IPS DF 19.7 (cell line): ENCODE measurements around the gene TMEM117.
"Not testable (repeated sequence)": the region's sequence is repeated elsewhere in the genome, so short reads cannot be mapped to it uniquely, and the experiment has no call there.

ENCODE experiments used
- DNase-seq: peaks from one replicate; pipeline ENCODE4 v3.0.0-alpha.2; 2013; ENCODE audit warnings: low read depth, low spot score

Gene TMEM117

DNA sequence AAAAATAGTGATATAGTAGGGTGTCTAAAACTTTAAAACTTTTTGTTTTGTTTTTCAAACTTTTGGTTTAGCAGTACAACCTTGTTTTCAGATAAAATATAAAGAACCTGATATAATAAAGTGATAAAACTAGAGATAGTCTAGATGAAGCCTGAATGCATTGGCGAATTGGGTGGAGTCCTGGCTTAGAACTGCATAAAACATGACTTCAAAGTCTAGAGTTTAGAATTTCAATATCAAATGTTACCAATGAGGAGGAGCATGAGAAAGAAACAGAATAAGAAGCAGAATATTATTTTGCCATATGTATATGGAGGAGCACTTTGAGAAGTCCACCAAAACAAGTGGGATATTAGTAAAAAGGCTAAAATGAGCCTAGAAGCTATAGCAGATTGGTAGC lies 263.6 kb downstream of the TMEM117 start:
- DNase-seq = no peak

DNA sequence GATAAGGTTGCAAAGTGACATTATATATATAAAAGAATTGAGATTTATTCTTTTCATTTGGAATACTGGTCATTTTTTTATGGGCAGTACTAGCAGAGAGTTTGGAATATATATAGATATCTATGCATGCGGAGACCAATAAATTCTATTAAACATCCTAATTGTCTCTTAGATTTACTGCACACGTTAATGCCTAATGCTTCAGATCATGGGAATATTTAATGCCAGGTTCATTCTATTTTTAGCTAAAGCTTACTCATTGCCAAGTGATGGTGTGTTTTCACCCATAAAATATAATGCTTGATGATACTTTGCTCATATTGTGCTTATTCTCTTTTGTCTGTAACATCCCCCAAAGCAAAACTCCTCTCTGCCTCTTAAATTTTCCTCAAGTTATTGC lies 264.4 kb downstream of the TMEM117 start:
- no peak for DNase-seq

DNA sequence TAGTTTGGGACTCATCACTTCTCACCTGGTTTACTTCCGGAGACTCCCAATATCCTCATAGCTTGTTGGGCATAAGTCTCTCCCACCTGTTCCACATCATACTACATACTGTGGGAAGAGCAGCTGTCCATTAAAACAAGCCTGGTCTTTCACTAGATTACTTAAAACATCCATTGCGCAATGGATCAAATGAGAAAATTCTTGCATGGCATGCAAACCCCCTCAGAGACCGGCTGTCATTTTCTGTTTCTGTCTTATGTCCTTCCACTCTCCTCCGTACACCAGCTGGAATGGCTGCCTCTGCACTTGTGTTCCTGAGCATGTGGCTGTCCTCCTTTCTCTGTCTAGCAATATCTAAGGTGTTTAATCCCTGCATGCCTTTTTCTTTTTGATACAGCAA lies 265.6 kb downstream of the TMEM117 start:
- DNase-seq = no peak

DNA sequence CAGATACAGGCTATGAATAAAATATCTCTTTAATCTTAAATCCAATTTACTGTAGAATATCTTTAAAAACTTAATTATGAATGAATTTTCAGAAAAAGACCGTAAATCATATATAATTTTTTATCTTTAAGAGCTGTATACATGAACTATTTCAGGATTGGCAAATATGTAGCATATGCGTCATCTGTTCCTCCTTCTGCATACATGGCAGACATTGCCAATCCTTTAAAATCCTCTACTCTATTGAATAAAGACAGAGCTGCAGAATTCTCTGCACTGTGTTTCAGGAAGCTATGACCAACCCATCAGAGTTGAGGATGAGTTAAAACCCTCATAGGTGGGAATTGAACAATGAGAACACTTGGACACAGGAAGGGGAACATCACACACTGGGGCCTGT lies 279.0 kb downstream of the TMEM117 start:
- no peak for DNase-seq

DNA sequence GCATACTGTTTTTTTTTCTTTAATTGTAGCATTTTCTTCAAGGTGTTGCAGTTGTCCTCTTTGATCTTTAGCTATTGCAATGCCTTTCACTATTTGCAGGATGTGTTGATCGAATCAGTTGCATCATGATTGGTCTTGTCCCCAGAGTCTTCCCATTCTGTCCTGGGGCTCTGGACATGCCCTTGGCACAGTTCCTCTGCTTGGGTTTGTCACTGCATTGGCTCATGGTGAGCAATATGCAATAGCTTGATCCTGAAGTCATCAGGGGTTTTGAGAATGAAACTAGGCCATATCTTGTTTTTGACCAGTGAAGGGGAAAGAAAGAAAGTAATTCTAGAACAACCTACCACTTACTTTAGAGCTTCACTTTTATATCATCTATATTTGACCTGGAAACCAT lies 281.5 kb downstream of the TMEM117 start:
- DNase-seq = no peak

DNA sequence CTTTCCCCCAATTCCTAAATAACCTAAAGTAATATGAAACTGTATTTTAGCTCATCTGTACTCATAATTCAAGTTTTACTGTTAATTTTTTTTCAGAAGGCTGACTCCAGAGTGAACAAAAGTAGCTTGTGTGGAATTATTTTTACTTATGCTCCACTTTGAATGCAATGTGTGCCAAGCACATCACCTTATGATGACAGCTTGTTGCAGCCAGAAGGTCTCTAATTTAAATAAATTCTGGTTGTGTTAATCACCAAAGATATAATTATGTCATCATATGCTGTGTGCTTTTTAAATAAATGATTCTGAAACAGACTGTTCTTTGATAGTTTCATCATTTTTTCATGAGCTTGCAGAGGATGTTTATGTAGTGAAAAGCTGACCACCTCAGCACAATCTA lies 283.1 kb downstream of the TMEM117 start:
- no peak for DNase-seq

DNA sequence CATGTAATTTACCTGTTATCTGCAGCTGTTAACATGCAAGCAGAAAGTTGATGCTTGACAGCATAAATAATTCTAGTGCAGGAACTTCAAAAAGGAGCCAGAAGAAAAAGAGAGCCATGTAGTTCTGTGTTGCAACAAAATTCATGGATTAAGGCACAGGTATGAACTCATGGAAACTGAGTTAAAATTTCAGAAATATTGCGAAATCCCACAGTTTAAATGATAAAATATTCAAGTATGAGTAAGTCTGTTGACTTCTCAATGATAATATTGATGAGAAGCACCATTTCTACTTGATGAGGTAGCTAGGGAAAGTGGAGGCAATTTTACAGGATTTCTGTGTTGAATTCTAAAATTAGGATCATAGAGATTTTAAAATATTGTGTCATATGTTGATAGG lies 290.9 kb downstream of the TMEM117 start:
- no peak for DNase-seq

DNA sequence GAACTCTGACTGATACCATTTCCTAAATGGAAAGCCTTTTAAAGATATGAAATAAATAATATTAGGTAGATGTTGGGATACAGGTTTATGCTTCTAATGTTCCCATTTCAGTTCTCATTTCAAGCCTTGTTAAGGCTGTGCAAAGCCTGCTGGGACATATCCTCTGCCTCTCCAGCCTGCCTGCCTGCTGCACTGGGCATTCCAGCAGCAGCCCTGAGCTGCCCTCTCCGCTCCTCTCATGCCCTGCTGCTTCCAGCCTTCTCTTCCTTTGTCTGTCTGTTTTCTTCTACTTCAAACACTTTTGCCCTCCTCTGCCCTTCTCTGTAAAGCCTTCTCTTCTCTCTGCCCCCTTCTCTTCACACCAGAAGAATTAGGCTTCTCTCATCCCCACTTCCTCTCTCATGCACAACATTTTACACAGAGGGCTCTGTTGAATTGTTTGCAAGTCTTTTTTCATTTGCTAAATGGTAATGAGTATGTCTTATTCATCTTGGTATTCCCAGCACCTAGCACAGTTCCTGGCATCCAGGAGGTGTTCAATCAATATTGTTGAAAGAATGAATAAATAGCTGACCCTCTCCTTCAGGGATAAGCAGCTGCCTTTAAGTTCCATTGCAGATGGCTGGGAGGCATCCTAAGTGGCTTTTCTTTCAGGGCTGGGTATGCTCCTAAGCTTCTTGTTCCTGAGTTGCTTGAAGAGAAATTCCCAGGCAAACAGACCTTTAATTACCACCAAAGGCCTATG lies 292.3 kb downstream of the TMEM117 start:
- DNase-seq = no peak

DNA sequence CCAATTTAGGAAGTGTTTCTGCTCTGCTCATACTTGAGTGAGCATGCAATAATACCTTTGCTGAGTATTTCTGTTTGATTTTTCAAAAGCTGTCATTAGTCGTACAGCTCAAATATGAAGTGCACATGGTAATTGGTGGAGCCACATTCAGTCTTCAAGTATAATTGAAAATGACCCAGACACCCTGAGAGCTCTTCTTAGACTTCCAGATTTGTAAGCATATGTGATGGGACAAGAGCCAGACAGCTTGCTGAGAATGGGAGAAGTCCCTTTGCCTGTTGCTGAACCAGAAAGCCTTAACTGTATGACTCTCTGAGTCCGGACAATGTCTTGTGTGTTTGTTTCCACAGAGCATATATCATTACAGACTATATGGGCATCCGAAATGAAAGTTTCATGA lies 307.3 kb downstream of the TMEM117 start:
- no peak for DNase-seq

DNA sequence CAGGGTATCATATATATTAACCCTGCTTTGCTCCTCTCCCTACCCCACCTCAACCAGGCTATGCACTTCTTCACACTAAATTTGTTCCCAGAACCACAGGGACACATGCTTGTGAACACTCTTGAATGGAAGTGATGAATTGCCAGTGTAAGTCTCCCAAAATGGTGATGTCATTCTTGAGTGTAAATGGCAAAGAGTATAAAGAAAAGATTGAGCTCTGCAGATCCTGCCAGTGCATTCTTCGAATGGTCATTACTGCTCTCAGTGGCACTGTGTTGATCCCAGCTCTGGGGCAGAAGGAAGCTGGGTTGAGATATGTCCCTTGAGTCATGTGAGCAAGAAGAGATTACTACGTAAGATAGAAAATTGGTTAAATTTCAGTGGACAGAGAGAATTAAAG lies 313.1 kb downstream of the TMEM117 start:
- no peak for DNase-seq

DNA sequence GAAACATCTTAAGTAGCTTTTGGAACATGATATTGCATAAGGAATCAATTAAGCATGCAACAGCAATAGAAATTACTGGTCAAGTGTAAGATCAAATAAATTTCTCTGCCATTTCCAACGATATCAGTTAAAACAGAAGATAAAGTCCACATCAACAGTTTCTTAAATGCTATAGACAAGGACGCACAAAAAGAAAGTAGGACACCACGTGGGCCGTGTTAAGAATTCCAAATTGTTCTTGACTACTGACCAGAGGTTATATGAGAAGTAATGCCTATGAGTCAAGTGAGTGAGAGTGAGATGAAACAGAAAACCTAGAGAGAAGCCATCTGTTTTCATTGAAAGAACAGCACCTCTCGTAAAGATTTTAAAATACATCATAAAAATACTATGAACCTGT lies 318.2 kb downstream of the TMEM117 start:
- DNase-seq = no peak

DNA sequence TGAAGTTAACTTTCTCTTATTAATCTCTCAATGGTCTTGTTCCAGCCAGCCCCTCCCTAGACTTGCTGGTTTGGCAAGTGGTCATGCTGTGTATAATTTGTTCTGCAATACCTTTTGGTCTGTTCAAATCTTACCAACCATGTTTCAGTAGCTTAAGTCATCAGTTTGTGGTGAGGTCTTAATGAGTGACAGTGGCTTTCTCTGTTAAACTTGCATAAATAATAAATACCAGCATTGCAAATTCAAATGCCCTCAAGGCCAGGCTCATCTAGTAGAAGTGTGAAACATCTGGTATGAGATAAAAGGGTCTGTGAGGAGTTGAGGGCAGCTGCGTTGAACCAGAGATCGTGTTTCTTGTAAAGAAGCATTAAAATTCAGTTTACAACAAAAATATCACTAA lies 319.5 kb downstream of the TMEM117 start:
- no peak for DNase-seq

DNA sequence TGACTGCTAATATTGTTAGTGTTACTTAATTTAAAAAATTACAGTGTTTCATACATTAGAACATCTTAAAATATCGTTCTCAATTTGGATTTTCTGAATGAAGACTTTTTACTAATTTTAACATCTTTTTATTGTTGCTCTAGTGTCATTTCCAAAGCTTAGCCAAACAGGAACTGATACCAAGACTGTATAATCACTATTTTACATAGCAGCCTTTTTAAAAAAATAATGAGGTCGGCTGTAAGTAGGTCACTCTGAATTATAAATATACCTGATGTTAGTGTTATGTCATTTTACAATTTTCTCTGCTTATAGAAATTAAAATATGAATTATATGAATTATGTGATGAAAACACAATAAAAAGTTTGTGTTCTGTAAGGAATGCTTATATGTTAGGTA lies 321.5 kb downstream of the TMEM117 start:
- DNase-seq = no peak

DNA sequence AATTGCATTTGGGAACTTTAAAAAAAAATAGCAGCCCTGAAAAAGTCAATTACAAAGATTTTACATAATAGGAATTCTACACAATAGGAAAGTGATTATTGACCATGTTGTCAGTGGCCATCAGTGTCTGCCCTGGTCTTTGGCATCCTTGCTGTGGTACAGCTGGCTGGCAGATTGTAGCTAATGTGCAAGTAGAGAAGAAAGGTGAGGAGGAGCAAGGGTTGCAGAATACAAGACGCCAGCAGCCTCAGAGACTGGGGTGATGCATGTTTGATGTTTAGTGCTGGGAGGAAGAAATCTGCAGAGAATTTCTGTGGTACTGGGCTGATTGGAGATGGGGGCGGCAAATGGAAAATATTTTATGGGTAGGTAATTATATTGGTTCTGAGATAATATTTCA lies 322.9 kb downstream of the TMEM117 start:
- no peak for DNase-seq

DNA sequence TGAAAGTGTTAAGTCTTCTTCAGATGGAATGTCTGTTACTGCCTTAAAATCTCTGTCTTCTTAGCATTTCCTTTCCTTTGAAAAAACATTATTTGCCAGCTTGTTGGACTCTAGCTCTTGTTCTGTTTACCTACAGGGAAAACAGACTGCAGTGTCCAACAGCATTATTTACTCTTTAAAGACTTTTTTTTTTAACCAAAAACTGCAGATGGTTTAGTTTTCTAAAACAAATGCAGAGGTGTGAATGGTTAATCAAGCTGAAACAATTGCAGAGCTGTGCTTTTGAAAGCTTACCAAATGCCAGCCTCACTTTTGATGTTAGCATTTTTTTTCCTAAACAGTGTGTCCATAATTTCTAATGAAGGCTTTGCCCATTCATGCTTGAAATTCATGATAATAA lies 323.3 kb downstream of the TMEM117 start:
- DNase-seq = no peak

DNA sequence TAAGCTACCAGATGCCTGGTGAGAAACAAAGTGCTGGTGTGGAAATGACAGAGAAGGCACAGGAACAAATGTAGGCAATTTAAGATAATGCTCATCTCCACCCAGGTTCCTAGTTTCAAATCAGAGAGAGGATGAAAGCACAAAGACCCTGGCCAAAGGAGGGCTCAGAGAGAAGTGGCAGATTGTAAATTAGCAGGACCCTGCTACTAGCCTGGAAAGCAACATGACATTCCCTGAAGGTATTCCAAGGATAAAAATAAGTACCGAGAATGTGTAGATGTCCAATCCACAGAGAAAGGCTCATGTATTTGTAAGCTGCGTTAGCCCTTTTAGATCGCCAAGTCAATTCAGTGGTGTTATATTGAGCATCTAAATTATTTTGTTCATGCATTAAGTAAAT lies 324.0 kb downstream of the TMEM117 start:
- DNase-seq = no peak

DNA sequence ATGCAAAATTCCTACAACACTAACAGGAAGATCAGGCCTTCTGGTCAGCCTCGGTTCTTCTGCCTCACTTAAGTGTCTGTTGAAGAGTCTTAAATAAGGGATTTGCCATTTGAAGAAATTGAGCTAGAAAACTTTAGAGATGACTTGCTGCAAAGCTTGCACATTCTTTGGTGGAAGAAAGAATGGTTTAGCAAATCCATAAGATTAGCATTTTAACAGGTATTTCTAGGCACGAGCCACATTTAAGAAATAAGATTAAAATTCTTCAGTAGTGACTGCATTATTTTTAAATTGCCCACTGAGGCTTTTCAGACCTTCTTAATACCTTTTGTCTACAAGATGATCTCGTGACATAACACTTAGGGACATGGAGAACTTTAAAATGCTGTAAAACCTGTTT lies 327.1 kb downstream of the TMEM117 start:
- no peak for DNase-seq

DNA sequence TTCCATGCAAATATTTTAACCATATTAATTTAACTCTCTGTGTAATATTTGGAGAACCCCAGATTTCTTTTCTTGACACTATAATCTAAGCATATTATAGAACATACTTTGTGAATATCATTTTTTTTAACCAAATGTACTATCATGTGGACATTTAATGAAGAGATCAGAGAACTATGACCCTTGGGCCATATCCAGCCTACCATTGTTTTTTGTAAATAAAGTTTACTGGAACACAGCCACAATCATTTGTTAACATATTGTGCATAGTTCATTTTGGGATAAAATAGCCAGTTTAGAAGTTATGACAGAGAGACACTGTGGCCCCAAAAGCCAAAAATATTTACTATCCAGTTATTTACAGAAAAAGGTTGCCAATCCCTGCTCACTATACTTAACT lies 338.2 kb downstream of the TMEM117 start:
- no peak for DNase-seq

DNA sequence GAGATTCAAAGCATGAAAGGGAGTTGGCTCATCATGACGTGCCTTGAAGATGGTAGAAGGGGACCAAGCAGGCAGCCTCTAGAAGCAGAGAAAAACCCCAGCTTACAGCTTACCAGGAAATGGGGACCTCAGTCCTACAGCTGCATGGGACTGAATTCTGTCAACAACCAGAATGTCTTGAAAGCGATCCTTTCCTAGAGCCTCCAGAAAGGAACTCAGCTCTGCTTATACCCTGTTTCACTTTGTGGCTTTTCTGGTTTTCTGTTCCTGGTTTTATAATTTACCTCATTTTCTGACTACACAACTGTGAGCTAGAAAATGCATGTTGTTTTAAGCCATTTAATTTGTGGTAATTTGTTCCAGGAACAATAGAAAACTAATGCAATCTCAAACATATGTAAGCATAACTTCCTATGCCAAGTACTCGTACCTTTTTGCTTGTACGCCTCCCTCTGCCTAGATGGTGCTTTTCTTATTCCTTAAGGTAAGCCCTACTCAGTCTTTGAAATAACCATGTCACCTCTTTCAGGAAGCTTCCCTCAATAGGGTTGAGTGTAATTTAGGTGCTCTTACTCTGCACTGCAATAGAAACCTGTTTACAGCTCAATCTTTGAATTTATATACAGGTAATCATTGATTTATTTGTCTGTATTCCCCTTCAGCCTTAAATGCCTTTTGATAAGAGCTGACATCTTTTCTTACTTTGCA lies 348.8 kb downstream of the TMEM117 start:
- DNase-seq = no peak

DNA sequence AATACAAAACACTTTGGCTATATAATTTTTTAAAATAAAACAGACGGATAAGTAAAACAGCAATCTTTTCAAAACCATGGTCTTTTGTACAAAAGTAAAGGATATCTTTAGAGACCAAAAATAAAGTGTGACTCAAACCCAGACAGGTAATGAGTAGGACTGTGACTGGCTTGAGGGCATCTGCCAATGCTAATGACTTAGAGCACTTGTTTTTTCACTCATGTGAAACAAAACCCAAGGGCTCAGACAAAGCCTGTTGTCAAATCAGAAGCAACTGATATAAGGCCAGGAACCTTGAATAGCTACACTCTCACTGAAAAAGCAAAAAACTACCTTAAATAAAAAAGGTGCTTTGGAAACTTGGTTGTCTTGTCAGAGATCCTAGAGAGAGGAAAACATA lies 357.4 kb downstream of the TMEM117 start:
- no peak for DNase-seq

DNA sequence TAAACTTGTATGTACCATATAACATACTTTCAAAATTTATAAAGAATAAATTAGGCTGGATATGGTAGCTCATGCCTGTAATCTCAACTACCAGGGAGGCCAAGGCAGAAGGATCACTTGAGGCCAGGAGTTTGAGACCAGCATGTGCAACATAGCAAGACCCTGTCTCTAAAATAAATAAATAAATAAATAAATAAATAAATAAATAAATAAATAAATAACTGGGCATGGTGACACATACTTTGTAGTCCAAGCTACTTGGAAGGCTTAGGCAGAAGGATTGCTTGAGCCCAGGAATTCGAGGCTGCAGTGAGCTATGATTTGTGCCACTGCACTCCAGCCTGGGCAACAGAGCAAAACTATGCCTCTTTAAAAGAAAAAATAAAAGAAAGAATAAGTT lies 359.8 kb downstream of the TMEM117 start:
- not testable (repeated sequence) for DNase-seq

DNA sequence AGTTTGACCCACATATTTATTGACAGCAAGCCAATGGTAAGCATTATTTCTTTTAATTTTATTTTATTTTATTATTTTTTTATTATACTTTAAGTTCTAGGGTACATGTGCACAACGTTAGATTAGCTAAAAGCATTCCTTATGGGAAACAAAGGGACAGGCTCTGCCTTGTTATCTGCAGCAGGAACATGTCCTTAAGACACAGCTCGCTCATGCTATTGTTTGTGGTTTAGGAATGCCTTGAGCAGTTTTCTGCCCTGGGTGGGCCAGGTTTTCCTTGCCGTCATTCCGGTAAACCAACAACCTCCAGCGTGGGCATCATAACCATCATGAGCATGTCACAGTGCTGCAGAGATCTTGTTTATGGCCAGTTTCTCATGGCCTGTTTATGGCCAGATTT lies 370.2 kb downstream of the TMEM117 start:
- DNase-seq = no peak

DNA sequence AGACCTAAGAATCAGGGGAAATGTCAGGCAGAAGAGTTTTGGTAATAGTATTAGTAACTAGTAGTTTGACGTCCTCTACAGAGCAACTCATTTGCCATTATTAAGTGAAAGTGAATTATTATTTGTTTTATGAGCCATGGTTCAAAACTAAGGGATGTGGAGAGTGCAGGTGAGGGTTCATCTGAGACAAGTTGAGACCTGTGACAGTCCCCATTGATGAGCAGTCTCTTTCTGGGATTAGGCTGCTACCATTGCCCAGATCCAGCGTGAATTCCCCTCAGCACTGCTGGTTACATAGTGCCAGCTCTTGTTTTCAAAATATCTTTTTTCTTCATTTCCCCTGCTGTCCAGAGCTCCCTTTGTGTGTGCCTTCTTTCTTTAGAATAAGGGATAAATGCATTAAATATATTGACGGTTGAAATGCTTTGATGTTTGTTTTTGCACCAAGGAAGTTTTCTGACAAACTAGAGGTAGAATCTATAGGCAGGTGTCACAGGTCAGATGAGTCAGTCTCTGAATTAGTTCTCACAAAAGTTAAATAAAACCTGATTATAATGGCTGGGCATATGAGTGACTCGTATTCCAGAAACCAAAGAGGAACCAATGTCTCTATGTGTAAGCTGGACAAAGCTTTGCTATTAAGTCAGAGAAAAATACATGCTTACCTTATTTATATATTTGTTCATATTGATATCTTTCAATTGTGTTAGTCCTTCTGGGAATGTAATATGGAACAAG lies 381.4 kb downstream of the TMEM117 start:
- DNase-seq = no peak
